Measurements from ENCODE around the gene CDH8.

The CDH8 gene

DNA sequence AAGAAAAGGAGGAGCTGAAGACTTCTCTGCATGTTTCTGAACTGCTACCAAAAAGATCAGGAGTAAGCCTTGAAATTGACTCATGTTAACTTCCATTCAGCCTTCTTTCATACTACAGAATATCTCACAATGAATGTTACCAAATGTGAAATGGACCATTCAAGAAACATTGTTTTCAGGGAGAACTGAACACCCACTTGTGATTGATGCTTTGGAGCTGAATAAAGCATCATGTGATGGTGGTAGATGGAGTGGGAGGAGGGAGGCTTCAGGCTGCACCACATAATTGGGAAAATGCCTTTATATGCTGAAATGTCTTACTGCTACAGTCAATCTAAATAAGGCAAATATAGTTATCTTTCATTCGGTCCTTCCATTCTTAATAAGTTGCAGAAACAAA is 127.8 kb downstream of the CDH8 start:
- H3K4me3 ChIP-seq (ENCODE audit: control insufficient read depth, low read depth, low read length), result no peak overlapping the region
- DNase-seq (ENCODE audit: low read depth), result no peak
- TF ChIP-seq, protein P1, sequence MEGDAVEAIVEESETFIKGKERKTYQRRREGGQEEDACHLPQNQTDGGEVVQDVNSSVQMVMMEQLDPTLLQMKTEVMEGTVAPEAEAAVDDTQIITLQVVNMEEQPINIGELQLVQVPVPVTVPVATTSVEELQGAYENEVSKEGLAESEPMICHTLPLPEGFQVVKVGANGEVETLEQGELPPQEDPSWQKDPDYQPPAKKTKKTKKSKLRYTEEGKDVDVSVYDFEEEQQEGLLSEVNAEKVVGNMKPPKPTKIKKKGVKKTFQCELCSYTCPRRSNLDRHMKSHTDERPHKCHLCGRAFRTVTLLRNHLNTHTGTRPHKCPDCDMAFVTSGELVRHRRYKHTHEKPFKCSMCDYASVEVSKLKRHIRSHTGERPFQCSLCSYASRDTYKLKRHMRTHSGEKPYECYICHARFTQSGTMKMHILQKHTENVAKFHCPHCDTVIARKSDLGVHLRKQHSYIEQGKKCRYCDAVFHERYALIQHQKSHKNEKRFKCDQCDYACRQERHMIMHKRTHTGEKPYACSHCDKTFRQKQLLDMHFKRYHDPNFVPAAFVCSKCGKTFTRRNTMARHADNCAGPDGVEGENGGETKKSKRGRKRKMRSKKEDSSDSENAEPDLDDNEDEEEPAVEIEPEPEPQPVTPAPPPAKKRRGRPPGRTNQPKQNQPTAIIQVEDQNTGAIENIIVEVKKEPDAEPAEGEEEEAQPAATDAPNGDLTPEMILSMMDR (conservative IDR thresholded peaks at IDR 0.05; ENCODE audit: control insufficient read depth, insufficient read depth, low read depth, low read length), result no peak

DNA sequence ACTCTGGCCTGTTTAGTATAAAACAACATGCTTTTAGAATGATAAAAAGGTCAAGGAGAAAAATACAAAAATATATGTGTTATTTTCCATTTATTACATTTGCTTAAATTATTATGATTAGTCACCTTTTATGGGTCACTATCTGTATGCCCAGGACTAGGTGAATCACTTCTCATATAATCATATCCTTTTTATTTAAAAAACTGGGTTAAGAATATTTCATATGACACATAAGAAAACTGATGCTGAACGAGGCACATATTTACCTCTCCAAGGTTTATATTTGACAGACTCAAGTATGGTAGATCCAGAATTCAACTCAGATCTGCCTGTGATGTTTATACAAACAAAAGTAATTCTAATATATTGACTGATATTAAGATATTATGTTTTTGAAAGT is 134.5 kb downstream of the CDH8 start:
- no peak for DNase-seq (ENCODE audit: low read depth)
- TF ChIP-seq, protein P1 (conservative IDR thresholded peaks at IDR 0.05; ENCODE audit: control insufficient read depth, insufficient read depth, low read depth, low read length), result no peak
- no peak overlapping the region for H3K4me3 ChIP-seq (ENCODE audit: control insufficient read depth, low read depth, low read length)

DNA sequence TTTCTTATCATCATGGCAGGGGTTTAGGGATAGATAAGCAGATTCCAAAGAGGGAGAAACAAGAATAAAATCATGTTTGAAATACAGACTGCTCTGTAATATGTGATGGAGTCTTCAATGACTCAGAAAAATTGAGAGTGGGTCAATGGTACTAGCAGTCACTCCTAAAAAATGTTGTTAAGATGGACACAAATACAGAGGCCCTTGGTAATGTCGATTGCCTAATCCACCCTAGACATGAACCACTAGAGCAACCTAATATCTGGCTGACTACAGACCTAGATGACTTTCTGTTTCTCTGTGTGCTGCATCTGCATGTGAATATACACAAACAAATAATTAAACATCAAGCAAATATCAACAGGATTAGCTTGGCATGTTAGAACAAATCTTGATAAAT is 135.8 kb downstream of the CDH8 start:
- no peak overlapping the region for H3K4me3 ChIP-seq (ENCODE audit: control insufficient read depth, low read depth, low read length)
- TF ChIP-seq, protein P1 (conservative IDR thresholded peaks at IDR 0.05; ENCODE audit: control insufficient read depth, insufficient read depth, low read depth, low read length), result no peak
- peak; percentile 15 for DNase-seq (ENCODE audit: low read depth)

DNA sequence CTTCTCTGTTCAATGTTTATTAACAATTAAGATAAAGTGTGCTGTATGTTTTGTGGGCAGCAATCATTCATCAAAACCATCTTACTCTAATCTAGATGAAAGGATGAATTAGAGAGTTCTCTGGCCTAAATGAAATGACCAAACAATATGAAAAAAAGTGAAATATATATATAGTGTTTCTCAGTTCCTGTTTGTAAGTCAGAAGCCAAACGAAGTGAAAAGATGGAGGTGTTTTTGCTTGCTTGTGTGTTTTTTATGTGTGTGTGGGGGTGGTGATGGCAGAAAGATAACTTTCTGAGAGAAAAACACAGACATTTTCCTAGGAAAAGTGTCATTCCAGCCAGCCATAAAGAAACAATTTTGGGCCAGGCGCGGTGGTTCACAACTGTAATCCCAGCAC is 138.6 kb downstream of the CDH8 start:
- no peak overlapping the region for H3K4me3 ChIP-seq (ENCODE audit: control insufficient read depth, low read depth, low read length)
- no peak for DNase-seq (ENCODE audit: low read depth)
- TF ChIP-seq, protein P1 (conservative IDR thresholded peaks at IDR 0.05; ENCODE audit: control insufficient read depth, insufficient read depth, low read depth, low read length), result no peak

DNA sequence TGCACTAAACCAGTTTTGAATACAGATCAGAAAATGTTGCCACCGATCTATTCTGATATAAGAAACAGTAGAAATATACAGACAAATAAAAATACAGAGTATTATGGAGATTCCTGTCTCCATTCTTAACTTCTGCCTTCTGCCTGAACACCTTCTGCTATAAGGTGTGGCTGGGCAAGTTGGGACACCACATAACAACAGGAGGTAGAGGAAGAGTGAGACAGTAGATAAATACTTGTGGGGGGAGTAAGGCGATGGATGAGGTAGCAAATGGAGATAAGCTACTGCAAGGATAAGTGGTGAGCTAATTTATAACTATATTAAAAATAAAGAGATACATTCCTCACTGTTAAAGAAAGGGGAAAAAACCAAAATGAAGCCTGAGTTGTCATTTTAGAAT is 143.7 kb downstream of the CDH8 start:
- DNase-seq (ENCODE audit: low read depth), result no peak
- no peak overlapping the region for H3K4me3 ChIP-seq (ENCODE audit: control insufficient read depth, low read depth, low read length)

DNA sequence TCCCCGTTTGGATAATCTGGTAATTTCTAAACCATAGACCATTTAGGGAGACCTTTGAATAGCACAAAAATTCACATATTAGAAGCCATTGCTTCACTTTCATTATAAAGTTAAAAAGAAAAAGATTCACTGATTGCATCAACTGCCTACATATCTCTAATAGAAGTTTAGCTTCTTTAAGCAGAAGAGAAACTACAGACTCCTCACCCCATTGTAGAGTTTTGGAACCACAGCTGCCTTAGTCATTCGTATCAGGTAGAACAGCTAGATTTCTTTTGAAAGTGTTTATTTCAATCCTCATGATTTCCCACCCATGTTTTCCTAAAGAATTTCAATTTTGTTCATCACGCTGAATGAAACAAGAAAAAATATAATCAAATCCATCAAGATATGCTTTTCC is 144.8 kb downstream of the CDH8 start:
- H3K4me3 ChIP-seq (ENCODE audit: control insufficient read depth, low read depth, low read length), result no peak overlapping the region
- no peak for DNase-seq (ENCODE audit: low read depth)
- TF ChIP-seq, protein P1 (conservative IDR thresholded peaks at IDR 0.05; ENCODE audit: control insufficient read depth, insufficient read depth, low read depth, low read length), result no peak

More for the DNA sequence above, 143.7 kb downstream of the CDH8 start:
- TF ChIP-seq, protein P1 (conservative IDR thresholded peaks at IDR 0.05; ENCODE audit: control insufficient read depth, insufficient read depth, low read depth, low read length), result no peak

DNA sequence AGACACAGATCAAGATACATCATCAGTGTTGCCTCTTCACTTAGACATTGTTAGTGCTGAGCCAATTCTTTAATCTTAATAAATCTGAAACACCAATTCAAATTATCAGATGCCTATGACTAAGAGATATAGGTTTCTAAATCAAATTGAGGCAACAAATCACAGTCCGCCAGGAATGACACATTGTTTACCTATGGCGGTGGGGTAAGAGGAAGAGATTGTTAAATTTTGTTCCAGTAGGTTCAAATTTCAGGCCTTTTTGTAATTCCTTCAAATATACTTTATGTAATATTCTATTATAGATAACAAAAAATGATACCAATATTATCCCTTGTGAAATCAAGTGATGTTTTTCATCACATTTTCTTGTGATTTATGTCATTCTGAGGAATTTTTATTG is 145.9 kb downstream of the CDH8 start:
- H3K4me3 ChIP-seq (ENCODE audit: control insufficient read depth, low read depth, low read length), result no peak overlapping the region
- DNase-seq (ENCODE audit: low read depth), result no peak
- TF ChIP-seq, protein P1 (conservative IDR thresholded peaks at IDR 0.05; ENCODE audit: control insufficient read depth, insufficient read depth, low read depth, low read length), result no peak
